GM12878 (cell line): ENCODE results near the gene HCN4.

Source experiments
- MTA2 ChIP-seq: fragments of 450-650 bp; IDR thresholded peaks from 2 replicates; pipeline ENCODE4 v1.6.1; 2016; ENCODE audit warnings: low read depth, mild to moderate bottlenecking, moderate library complexity
- RAD21 ChIP-seq: IDR thresholded peaks from 2 replicates; pipeline ENCODE4 v1.6.1; 2011; ENCODE audit warnings: mild to moderate bottlenecking, low read depth, low read length, moderate library complexity; ENCODE audit not compliant: insufficient read depth
- SMC3 ChIP-seq: IDR thresholded peaks from 2 replicates; pipeline ENCODE4 v1.6.1; 2011; ENCODE audit warnings: low read length, improper control_type of control experiment, borderline replicate concordance
- SUZ12 ChIP-seq: fragments of 200-600 bp; sonication (generic); IDR thresholded peaks from one replicate; pipeline ENCODE4 v1.6.1; 2018; ENCODE audit warnings: antibody characterized with exemption, mild to moderate bottlenecking; ENCODE audit not compliant: unreplicated experiment
- TF ChIP-seq, protein P1 (sequence below), 3 experiments: IDR thresholded peaks in 2 of 3; conservative IDR thresholded peaks in 1 of 3; 2 replicates each; pipeline ENCODE4 v1.5.1; 2011; ENCODE audit warnings: low read depth in 3 of 3, low read length in 3 of 3, mild to moderate bottlenecking in 3 of 3, control low read depth in 2 of 3, moderate library complexity in 2 of 3, inconsistent platforms in 1 of 3, mixed read lengths in 1 of 3; ENCODE audit not compliant: control insufficient read depth in 2 of 3, insufficient read depth in 1 of 3; ENCODE audit errors: extremely low read depth in 1 of 3
- TF ChIP-seq, protein P2 (sequence below): IDR thresholded peaks from 2 replicates; pipeline ENCODE4 v1.6.1; 2012; ENCODE audit warnings: low read length, inconsistent platforms

GRCh38 chr15:73361337-73361736 is 7.4 kb downstream of the HCN4 start:
- no peak for TF ChIP-seq RAD21
- no peak for TF ChIP-seq SMC3
- TF ChIP-seq, protein P1, sequence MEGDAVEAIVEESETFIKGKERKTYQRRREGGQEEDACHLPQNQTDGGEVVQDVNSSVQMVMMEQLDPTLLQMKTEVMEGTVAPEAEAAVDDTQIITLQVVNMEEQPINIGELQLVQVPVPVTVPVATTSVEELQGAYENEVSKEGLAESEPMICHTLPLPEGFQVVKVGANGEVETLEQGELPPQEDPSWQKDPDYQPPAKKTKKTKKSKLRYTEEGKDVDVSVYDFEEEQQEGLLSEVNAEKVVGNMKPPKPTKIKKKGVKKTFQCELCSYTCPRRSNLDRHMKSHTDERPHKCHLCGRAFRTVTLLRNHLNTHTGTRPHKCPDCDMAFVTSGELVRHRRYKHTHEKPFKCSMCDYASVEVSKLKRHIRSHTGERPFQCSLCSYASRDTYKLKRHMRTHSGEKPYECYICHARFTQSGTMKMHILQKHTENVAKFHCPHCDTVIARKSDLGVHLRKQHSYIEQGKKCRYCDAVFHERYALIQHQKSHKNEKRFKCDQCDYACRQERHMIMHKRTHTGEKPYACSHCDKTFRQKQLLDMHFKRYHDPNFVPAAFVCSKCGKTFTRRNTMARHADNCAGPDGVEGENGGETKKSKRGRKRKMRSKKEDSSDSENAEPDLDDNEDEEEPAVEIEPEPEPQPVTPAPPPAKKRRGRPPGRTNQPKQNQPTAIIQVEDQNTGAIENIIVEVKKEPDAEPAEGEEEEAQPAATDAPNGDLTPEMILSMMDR (IDR thresholded peaks at IDR 0.05 in 2 of 3, conservative IDR thresholded peaks at IDR 0.05 in 1 of 3; ENCODE audit: control insufficient read depth in 2 of 3, extremely low read depth in 1 of 3, insufficient read depth in 1 of 3, low read depth in 3 of 3, low read length in 3 of 3), result no peak
- TF ChIP-seq SUZ12, result no peak
- TF ChIP-seq MTA2, result no peak
- TF ChIP-seq, protein P2, sequence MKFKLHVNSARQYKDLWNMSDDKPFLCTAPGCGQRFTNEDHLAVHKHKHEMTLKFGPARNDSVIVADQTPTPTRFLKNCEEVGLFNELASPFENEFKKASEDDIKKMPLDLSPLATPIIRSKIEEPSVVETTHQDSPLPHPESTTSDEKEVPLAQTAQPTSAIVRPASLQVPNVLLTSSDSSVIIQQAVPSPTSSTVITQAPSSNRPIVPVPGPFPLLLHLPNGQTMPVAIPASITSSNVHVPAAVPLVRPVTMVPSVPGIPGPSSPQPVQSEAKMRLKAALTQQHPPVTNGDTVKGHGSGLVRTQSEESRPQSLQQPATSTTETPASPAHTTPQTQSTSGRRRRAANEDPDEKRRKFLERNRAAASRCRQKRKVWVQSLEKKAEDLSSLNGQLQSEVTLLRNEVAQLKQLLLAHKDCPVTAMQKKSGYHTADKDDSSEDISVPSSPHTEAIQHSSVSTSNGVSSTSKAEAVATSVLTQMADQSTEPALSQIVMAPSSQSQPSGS, result no peak
